Measurements from ENCODE around the gene SH3BP2. TPM values are rescaled to one million over a fixed set of nuclear protein-coding genes. Genes with fewer than 3 reads are reported as not detected.

The SH3BP2 gene
- total RNA-seq, 1 experiment from 2014 or later, result 20.4 TPM

DNA sequence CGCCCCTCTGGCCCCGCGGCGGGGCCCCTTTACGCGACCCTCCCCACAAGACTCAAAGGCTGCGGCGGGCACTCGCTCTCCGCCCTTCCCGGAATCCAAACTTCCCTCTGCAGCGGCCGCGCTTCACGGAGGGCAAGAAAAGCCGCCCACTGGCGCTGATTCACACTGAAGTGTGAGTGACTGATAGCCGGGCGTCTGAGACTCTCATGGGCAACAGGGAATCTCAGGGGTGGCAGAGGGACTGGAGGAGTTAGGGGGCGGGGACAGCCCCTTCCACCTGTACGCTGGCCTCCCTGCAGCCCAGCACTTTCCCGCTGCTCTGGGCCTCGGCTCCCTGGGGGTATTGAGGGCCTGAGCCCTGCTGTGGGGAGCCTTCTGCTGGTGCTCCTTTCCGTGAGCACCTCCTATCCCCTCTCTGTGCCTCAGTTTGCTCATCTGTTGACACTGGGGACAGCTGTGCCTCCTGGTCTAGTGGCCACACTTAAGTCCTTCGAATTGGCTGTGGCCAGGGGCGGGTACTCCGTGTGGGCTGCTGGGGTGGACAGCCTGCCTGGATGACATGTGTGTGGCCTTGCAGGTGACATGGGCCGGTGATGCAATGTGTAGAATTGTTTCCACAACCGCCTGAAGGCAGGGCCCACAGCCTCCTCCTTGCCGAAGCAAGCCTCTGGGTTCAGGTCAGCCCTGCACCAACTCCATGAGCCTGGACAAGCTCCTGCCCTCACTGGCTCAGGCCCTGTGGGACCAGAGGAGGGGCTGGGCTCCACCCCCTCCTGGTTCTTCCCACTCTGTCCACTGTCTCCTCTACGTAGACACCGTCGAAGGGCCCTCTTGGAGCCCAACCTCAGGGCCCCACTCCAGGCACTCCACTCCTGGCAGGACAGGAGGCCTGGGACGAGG lies 951 bp downstream of the SH3BP2 start:
- no peak for DNase-seq

GRCh38 chr4:2794486-2795299 lies 1.8 kb downstream of the SH3BP2 start:
- no peak for DNase-seq
- H3K36me3 ChIP-seq (replicated peaks; ENCODE audit: control insufficient read depth, insufficient read depth, low read length), result no peaks in the 10 kb centered on the region

More for the DNA sequence above, 951 bp downstream of the SH3BP2 start:
- Histone ChIP-seq H3K27me3 (ENCODE audit: control insufficient read depth, insufficient read depth, low read length) (peaks cover 12% of the 10 kb centered on the region), H3K4me3 (ENCODE audit: insufficient read depth, low read depth, low read length) (peak overlapping the region; percentile 55), H3K36me3 (replicated peaks; ENCODE audit: control insufficient read depth, insufficient read depth, low read length) (no peaks in the 10 kb centered on the region)

DNA sequence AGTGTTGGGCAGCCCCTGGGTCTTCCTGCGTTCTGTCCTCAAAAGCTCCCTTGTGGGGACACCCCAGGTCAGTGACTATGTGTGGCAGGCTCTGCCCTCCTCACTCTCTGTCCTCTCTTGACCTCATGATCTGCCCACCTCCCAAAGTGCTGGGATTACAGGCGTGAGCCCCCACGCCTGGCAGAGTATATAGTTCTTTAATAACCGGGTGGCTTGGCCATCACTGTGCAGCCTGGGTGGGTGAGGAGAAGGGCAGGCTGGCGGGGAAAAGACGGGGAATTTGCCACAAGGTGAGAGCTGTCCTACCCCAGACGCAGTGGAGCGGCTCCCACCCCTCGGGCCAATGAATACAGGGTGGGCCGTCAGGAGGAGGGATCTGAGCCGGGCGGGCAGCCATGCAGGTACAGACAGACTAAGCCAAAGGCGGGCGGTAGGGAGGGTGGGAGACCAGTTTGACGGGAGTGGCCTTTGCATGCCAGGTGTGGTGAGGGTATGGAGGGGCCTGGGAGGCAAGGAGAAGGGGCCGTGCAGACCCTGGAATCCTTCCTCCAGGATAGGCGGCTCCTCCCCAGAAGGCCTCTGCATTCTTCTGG lies 2.5 kb downstream of the SH3BP2 start:
- Histone ChIP-seq H3K36me3 (replicated peaks; ENCODE audit: control insufficient read depth, insufficient read depth, low read length) (no peaks in the 10 kb centered on the region), H3K27me3 (ENCODE audit: control insufficient read depth, insufficient read depth, low read length) (peaks cover 12% of the 10 kb centered on the region), H3K4me3 (ENCODE audit: insufficient read depth, low read depth, low read length) (no peak overlapping the region)
- no peak for DNase-seq

More at GRCh38 chr4:2794486-2795299, 1.8 kb downstream of the SH3BP2 start:
- H3K4me3 ChIP-seq (ENCODE audit: insufficient read depth, low read depth, low read length), result no peak overlapping the region
- H3K27me3 ChIP-seq (ENCODE audit: control insufficient read depth, insufficient read depth, low read length), result peaks cover 12% of the 10 kb centered on the region

- H3K27me3 ChIP-seq (ENCODE audit: control insufficient read depth, insufficient read depth, low read length), result peaks cover 12% of the 10 kb centered on the region
- H3K36me3 ChIP-seq (replicated peaks; ENCODE audit: control insufficient read depth, insufficient read depth, low read length), result no peaks in the 10 kb centered on the region
- no peak overlapping the region for H3K4me3 ChIP-seq (ENCODE audit: insufficient read depth, low read depth, low read length)
- DNase-seq, result no peak
These were observed 3.3 kb downstream of the SH3BP2 start for GRCh38 chr4:2795893-2796848.

DNA sequence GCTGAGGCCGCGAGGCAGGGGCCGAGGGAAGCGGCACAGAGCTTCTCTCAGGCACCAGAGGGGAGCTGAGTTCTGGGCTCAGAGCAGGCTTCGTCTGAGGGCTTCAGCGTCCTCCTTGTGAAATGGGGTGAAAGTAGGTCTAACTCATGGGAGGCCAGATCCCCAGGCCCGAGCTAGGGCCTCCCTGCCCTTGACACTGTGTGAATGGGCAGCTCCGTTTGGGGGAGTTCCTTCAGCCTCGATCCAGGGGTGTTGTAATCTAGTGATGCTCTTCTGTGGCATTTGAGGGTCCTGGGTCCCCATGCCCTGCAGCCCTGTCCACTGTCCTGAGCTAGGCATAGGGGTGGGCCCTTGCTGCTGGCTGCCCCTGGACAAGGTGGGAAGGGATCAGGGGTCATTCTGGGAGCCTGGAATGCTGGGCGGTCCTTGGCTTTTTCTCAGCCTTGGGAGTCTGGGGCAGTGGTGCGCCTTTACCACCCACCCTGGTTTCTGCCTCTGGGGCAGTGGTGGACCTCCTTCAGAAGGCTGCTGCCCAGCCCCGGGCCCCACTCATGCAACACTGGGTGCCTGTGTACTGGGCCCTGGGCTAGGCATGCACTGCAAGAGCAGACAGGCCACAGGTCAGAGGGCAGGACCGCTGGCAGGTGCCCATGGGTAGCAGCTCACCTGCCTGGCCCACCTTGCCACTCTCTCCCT lies 4.1 kb downstream of the SH3BP2 start:
- no peak overlapping the region for H3K4me3 ChIP-seq (ENCODE audit: insufficient read depth, low read depth, low read length)
- no peak for DNase-seq
- H3K27me3 ChIP-seq (ENCODE audit: control insufficient read depth, insufficient read depth, low read length), result peaks cover 12% of the 10 kb centered on the region
- no peaks in the 10 kb centered on the region for H3K36me3 ChIP-seq (replicated peaks; ENCODE audit: control insufficient read depth, insufficient read depth, low read length)

DNA sequence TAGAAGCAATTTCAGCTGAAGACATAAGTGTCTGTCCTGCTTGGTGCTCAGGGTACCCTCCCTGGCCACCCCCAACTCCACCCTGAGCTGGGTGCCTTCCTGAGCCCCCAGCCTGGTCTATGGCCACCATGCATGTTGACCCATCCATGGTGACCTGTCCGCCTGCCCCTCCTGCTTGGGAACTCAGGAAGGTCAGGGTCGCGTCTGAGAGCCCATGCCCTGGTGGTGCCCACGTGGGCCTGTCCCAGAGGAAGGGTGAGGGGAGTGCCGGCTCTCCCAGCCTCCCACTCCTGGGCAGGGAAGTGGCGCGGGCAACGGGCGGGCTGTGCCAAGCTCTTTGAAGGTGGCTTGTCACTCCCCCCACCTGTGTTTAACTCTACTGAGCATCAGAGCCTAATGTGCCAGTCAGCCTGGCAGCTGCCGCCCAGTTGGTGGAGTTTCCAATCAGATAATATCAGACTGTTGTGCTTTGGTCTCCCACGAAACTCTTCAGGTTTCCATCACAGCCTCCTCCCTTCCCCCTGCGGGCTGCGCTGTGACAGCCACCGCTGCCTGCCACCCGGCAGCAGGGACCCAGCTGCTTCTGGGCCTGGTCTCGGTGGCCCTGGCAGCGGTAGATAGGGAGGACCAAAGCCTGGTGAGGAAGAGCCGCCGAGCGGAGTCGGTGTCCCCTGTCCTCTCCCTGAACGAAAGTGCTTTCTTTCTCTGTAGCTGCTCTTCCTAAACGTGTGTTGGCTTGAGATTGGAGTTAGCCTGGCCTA lies 4.8 kb downstream of the SH3BP2 start:
- Histone ChIP-seq H3K36me3 (replicated peaks; ENCODE audit: control insufficient read depth, insufficient read depth, low read length) (no peaks in the 10 kb centered on the region), H3K27me3 (ENCODE audit: control insufficient read depth, insufficient read depth, low read length) (peaks cover 10% of the 10 kb centered on the region), H3K4me3 (ENCODE audit: insufficient read depth, low read depth, low read length) (no peak overlapping the region)
- DNase-seq, result no peak

- Histone ChIP-seq H3K27me3 (ENCODE audit: control insufficient read depth, insufficient read depth, low read length) (peaks cover 5% of the 10 kb centered on the region), H3K36me3 (replicated peaks; ENCODE audit: control insufficient read depth, insufficient read depth, low read length) (no peaks in the 10 kb centered on the region), H3K4me3 (ENCODE audit: insufficient read depth, low read depth, low read length) (no peak overlapping the region)
- DNase-seq, result no peak
These were observed 5.7 kb downstream of the SH3BP2 start for GRCh38 chr4:2798399-2799223.

DNA sequence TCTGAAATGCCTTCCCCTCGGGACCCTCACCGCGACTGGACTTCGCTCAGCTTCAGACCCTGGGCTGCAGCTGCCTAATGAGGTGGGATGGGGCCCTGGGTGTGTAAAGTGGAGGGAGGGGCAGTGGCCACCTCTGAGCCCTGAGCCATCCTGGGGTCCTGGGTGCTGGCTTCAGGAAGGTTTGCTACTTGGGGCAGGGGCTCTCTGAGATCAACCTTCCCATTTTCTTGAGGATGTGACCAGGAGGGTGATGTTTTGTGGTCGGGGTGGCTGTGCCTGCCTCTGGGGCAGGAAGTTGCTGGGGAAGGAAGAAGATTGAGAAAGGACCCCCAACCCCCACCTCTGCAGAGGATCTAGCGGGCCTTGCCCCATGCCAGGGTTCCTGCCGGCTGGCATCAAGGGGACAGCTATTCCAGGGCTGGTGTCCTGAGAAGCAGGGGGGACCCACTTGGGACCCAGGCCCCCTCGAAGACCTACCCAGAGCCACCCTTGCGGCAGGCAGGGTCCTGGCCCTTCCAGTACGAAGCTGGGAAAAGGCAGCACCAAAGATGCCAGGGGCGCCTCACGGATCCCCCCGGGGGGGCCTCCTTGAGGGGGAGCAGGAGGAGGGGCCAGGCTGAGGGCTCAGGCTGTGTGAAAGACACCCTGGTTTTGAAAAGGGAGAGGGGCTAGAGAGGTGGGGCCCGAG lies 6.5 kb downstream of the SH3BP2 start:
- Histone ChIP-seq H3K4me3 (ENCODE audit: insufficient read depth, low read depth, low read length) (no peak overlapping the region), H3K36me3 (replicated peaks; ENCODE audit: control insufficient read depth, insufficient read depth, low read length) (no peaks in the 10 kb centered on the region), H3K27me3 (ENCODE audit: control insufficient read depth, insufficient read depth, low read length) (no peaks in the 10 kb centered on the region)
- DNase-seq, result no peak

DNA sequence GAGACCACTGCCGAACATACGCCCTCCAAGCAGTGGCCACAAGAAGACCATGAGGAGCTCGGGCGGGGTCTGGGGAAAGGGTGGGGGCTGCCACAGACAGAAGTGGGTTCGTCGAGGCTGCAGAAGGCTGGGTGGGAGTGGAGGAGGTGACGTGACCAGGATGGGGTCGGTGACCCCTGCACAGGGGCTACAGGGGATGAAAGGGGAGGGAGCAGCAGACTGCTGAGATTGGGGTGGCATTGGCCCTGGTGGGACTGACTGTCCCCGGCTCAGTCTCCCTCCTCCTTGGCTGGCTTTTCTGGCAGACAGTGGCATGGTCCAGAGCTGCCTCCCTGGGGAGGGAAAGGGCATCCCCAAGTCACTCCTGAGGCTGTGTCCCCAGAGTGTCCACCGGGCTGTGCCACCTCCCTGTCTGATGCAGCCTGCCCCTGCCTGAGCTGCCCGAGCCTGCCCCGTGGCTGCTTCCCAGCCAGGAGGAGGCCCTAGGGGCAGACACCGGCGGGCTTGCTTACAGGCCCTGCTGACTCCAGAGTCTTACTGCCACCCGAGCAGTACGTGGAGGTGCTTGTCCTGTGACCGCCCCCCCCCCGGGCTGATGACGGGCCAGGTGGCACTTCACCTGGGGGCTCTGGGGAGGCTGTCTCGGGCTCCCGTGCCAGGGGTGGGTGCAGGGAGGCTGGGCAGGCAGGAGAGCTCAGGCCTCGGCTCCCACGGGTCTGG lies 7.2 kb downstream of the SH3BP2 start:
- no peaks in the 10 kb centered on the region for H3K27me3 ChIP-seq (ENCODE audit: control insufficient read depth, insufficient read depth, low read length)
- H3K36me3 ChIP-seq (replicated peaks; ENCODE audit: control insufficient read depth, insufficient read depth, low read length), result no peaks in the 10 kb centered on the region
- no peak overlapping the region for H3K4me3 ChIP-seq (ENCODE audit: insufficient read depth, low read depth, low read length)
- DNase-seq, result no peak

GRCh38 chr4:2800691-2801596 lies 8.1 kb downstream of the SH3BP2 start:
- H3K27me3 ChIP-seq (ENCODE audit: control insufficient read depth, insufficient read depth, low read length), result no peaks in the 10 kb centered on the region
- no peak overlapping the region for H3K4me3 ChIP-seq (ENCODE audit: insufficient read depth, low read depth, low read length)
- H3K36me3 ChIP-seq (replicated peaks; ENCODE audit: control insufficient read depth, insufficient read depth, low read length), result no peaks in the 10 kb centered on the region
- peak; percentile 95 for DNase-seq
